Hindlimb muscle (tissue), 1 donor: ENCODE measurements around the gene ASPHD1. TPM values are rescaled to one million over a fixed set of nuclear protein-coding genes. Genes with fewer than 3 reads are reported as not detected.
"Not testable (repeated sequence)": the region's sequence is repeated elsewhere in the genome, so short reads cannot be mapped to it uniquely, and the experiment has no call there.

Experiments
- DNase-seq: peaks from one replicate; pipeline ENCODE4 v3.0.0-alpha.2; 2013
- polyA plus RNA-seq: library from polyadenylated mRNA; unstranded; fragments of 120-200 nt; gene quantifications from one replicate; pipeline ENCODE4 v1.2.1, GENCODE V29; 2013; ENCODE audit not compliant: insufficient read length

The ASPHD1 gene
- polyA plus RNA-seq, 1 donor, result 1.0 TPM

DNA sequence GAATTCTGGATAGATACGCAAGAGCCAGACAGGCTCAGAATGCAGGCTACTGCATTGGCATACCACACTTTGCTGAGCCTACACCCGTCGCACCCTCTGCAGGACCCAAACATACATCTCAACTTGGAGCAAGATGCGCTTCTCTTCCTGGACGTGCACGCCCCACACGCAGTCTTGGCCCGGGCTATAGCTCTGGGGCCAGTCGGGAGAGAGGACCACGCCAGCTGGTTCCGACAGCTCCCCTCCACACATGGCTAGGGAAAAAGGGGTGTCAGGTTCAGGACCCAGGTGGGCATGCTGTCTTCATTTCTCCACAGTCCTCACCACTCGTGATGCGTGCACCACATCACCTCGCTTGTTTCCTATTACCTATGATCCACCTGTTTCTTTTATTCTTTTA is 22.1 kb upstream of the ASPHD1 start:
- DNase-seq, result no peak

DNA sequence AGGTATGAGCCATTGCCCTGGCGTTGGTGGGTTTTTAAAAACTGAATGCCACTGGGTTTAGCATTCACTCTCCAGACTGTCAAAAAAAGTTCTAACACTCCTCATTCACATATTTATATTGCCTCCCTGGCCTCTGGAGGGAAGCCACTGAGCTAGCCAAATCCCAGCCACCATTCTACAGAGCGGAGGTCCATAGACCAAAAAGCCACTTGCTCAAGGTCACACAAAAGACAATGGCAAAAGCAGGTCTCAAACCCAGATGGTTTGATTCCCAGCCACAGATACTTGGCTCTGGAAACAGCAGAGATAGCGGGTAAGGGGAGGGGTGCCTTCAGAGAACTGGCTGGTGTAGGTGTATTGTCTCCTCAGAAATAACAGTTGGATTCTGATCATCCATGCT is 19.2 kb upstream of the ASPHD1 start:
- no peak for DNase-seq

DNA sequence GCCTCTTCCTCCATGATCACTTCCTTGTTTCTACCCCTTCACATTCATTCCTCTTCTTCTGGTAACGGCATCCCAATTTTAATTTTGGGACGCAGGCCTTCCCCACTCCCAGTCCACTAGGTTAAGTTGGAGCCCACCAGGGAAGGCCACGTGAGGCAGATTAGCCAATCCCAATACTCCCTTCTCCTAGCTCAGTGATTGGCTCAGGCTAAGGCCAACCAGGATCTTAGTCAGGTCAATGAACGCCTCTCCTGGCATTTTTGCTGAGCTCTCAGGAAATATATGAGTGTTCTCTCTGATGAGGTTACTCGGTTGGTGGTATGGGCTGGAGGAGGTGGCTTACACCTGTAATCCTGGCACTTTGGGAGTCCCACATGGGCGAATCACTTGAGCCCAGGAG is 16.3 kb upstream of the ASPHD1 start:
- DNase-seq, result no peak

DNA sequence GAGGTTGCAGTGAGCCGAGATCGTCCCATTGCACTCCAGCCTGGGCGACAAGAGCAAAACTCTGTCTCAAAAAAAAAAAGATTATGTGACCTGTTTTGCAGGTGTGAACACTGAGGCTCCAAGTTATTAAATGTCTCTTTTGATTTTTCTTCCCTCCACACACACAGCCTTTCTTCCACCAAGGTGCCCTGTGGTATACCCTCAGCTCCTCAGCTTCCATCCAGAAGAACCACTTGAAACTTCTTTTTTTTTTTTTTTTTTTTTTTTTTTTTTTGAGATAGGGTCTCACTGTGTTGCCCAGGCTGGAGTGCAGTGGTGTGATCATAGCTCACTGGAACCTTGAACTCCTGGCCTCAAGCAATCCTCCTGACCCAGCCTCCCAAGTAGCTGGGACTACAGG is 10.9 kb upstream of the ASPHD1 start:
- not testable (repeated sequence) for DNase-seq

DNA sequence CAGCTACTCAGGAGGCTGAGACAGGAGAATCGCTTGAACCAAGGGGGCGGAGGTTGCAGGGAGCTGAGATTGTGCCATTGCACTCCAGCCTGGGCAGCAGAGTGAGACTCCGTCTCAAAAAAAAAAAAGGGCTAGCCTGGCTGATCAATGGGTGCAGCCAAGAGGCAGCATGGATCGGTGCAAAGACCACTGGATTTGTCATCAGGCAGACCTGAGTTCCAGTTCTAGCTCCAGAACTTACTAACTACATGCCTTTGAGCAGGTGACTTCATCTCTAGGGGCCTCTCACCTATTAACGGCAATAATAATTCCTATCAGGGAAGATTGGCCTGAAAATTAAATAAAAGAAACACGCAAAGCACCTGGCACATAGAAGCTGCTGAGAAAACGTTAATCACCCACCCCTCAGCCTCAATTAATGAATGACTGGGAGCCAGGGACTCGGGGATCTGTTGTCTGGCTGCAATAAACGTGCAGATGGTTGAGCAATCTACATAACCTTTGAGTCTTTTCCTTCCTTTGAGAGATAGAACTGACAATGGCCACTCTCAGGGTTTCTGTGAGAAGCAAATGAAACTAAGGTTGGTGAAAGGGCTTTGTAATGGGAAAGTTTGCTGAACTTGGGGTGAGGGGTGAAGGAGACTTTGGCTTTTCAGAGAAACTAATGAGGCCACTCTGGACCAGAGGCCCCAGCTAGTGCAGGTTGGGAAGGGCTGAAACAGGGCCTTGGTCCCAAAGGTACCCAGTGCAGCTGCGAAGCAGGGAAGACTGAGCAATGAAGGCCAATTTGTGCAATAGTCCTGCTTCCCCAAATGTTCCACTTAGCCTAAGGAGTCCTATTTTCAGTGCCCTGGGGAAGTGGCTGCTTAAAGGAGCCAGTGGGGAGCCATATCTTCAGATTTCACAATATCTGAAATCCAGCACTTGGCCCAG is 8.5 kb upstream of the ASPHD1 start:
- DNase-seq, result no peak

DNA sequence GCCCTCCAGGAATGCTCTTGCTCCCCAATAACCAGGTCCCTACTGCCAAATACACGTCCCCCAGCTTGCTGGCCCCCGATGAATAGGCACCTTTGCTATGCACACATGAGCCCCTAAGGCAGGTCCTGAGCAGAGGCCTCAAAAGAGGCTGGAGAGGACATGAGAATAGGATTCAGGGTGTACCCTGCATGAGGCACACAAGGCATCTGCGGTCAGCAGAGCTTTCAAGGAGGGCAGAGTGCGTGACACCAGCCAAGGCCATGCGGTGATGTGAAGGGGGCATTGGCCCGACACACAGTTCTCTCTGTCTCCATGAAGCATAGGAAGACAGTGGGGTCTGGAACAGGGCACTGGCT is 7.9 kb upstream of the ASPHD1 start:
- DNase-seq, result no peak

DNA sequence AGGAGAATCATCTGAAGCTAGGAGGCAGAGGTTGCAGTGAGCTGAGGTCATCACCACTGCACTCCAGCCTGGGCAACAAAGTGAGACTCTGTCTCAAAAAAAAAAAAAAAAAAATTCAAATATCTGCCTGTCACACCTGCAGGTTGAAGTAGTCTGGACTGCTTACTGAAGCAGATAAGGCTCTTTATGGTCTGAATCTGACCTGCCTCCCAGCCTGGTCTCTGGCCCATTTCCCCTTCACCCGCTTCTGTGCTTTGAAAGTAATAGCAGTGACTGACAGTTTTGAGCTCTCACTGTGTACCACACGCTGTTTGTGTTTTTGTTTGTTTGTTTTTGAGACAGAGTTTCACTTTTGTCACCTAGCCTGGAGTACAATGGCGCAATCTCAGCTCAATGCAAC is 6.7 kb upstream of the ASPHD1 start:
- DNase-seq, result no peak

DNA sequence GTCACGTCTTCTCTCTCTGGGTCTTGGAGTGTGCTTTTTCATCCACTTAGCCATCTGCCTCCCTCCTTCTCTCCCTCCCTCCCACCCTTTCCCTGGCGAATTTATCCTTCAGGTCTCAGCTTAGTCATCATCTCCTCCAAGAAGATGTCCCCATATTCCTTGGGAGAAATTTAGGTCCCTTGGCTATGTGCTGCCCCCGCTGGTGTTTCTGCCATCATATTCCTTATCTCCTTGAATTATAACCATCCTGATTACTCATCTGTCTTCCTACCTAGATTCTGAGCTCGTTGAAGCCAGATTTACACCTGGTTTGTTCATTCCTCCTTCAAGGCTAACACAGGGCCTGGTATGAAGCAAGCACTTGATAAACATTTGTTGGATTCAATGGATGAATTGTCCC is 5.9 kb upstream of the ASPHD1 start:
- no peak for DNase-seq

DNA sequence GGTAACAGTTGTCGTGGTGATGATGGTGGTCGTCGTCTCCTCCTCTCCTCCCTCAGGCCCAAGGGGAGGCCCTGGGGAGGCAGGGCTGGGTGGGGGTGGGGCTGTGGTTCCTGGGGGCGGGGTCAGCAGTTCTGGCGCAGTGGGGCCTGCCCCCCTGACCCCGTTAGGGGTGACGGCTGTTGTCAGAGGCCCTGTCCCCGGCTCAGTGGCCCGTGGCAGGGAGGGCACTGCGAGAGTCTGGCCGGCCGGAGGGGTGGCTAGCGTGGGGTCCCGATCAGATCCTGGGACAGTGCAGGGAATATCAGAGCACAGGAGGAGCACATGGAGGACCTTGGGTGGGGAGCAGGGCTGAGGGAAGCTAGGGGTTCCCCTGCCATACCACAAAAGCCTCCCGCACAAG is 3.4 kb upstream of the ASPHD1 start:
- no peak for DNase-seq

DNA sequence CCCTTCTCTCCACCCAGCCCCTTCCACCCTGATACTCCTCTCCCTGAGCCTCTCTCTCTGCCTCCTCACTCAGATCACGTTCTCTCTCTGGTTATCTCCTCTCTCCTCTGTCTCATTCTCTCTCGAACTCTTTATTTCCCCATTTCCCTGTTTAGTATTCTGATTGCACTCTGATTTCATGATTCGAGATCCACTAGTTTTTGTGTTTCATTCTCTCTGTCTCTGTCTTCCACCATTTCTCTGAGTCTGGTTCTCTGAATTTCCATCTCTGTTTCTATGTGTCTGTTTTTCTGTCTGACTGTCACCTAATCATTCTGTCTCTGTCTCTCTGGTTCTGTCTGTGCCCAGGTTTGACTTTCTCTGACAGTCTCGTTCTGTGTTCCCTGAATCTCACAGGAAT is 3.0 kb upstream of the ASPHD1 start:
- no peak for DNase-seq

DNA sequence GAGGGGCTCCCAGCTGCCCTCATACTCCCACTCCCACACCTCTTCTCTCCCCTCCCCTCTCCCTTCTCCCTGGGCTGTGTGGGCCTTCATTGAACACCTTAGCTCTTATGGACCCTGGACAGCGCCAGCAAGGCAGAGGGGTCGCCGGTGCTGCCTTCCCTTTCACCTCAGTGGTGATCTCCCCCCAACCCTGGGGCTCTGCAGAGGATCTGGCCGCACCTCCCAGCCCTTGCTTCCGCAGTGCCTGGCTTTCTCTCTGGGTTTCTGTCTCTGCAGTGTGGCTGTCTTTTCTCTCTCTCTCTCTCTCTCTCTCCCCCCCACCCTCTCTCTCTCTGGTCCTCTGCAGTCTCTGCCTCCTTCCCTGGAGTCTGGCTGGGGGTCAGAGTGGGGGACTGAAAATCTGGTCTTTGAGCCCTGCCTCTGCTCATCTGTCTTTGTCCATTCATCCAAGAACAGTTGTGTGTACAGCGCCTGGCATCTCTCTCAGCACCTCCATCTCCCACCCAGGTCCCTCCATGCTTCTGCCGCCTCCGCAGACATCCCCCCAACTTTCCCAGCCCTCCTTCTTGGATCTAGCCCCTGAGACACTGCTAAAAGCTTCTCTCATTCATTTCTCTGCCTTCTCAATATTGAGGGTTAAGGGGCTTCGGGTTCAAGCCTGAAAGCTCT is 2.0 kb upstream of the ASPHD1 start:
- DNase-seq, result no peak

DNA sequence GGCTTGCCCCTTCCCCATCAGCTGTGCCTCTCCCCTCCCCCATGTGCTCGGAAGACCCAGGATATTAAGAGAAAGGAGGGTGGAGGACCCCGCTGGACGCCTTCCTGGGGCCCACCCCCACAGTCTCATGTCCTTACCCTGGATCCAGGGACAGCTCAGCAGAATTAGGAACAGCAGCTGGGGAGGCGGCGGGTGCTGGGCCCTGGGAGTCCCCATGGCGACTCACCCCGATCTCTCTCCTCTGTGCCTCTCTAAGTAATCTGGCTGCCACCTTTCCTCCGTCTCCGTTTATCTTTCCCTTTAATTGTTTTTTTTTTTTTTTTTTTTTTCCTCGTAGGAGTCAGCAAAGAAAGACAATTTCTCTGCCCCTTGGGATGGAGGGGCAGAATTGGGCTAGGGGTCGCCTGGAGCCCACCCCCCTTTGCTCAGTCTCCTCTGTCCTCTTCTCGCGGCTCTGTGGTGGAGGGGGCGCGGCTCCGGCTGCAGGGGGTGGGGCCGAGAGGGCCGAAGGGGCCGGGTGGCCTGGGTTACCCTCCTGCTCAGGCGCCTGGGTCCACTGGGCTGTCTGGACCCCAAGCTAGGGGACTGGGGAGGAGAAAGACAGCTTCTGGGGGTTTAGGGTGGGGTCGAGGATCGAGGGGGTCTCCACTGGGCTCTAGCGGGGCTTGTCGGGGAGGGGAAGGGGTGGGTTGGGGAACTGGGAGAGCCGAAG is 1.3 kb upstream of the ASPHD1 start:
- DNase-seq, result no peak

DNA sequence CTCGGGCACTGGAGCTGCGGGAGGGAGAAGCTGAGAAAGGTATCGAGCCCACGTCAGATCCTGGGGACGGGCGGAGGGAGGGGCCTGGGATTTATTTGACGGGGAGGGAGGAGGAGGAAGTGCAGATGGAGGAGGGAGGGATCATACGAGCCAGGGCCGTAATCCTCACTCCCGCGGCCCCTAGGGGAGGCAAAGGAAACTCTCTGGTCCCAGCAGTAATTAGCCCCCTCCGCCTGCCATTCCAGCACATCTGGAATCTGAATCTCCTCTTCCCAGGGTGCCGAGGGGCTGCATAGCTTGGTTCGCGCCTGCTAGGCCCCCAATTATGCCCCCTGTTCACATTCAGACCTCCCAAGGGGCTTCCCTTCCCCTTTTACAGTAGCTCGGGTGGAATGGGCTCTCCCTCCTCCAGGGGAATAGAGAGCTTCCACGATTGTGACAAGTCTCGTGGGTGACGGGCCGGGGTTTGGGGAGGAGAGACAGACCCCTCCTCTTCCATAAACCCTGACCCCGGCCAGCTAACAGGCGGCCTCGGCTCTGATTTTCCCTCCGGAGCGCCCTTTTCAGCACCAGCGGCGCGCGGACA is 679 bp upstream of the ASPHD1 start, which contains the start of gene SEZ6L2:
SEZ6L2 (minus strand) TSS at position 35 of the 586 bp plus-strand sequence. CDS start 531 bp downstream, outside the sequence.
- DNase-seq, result peak; percentile 78

DNA sequence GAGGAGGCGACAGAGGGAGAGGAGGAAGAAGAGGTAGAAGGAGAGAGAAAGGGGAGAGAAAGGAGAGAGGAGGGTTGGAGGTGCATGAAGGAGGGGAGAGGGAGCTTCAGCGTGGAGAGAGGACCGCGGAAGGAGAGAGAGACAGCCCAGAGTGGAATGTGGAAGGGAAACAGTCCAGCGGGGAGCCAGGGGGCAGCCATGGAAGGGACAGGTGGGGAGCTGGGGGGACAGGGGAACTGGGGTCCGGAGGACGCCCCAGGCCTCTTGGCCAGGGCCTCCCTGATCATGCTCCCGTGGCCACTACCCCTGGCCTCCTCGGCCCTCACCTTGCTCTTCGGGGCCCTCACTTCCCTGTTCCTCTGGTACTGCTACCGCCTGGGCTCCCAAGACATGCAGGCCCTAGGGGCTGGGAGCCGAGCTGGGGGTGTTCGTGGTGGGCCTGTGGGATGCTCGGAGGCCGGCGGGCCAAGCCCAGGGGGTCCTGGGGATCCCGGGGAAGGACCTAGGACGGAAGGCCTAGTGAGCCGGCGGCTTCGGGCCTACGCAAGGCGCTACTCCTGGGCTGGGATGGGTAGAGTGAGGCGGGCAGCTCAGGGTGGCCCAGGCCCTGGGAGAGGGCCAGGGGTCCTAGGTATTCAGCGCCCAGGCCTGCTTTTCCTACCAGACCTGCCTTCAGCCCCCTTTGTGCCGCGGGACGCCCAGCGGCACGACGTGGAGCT is 759 bp downstream of the ASPHD1 start:
- no peak for DNase-seq

DNA sequence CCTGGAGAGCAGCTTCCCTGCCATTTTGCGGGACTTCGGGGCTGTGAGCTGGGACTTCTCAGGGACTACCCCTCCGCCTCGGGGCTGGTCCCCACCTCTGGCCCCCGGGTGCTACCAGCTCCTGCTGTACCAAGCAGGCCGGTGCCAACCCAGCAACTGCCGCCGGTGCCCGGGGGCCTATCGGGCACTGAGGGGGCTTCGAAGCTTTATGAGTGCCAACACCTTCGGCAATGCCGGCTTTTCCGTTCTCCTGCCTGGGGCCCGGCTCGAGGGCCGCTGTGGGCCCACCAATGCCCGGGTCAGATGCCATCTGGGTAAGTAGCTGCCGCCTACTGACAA is 1.3 kb downstream of the ASPHD1 start:
- DNase-seq, result no peak

DNA sequence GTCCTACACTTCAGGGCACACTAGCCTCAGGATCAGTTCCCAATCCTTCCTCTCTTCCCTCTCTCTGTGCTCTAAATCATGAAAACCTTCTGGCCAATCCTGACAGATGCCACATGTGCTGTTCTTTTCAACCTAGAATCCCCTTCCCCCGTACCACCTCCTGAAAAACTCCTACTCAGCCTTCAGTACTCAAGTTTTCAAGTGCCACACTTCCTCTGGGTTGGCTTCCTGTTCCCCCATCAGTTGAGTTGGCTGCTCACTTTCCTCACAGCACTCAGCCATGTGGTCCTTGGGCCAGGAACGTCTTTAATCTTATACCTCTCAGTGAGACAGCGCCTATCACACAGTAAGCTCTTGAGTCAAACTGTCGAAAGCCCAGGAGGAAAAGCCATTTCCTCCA is 3.3 kb downstream of the ASPHD1 start:
- no peak for DNase-seq

DNA sequence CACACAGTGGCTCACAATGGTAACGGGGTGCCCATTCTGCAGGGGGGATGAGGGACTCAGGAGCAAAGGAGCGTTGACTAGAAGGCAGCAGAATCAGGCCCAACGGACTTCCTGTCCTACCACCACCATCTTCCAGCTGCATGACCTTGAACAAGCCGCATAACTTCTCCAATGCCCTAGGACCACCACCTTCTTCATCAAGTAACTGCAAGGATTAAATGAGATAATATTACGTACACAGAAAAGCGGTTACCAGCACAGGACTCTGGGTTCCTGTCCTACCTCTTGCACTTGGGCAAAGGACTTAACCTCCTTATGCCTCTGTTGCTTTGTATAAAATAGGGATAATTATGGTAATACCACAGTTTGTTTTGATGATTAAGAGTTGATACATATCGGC is 4.7 kb downstream of the ASPHD1 start:
- DNase-seq, result no peak

DNA sequence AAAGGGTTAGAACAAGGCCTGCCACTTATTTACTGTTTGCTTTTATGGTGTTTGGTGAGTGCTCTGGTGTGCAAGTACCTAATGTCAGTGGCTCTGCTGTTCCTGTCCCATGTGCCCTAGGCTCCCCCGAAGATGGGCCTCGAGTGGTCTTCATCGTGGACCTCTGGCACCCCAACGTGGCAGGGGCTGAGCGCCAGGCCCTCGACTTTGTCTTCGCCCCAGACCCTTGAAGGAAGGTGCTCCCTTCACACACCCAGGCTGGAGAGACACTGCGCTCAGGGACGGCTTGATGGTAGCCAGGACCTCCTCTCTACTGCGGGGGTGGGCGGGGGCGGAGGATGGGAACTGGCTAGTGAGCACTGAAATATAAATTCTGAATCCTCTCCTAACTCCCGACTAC is 5.4 kb downstream of the ASPHD1 start:
- DNase-seq, result no peak

DNA sequence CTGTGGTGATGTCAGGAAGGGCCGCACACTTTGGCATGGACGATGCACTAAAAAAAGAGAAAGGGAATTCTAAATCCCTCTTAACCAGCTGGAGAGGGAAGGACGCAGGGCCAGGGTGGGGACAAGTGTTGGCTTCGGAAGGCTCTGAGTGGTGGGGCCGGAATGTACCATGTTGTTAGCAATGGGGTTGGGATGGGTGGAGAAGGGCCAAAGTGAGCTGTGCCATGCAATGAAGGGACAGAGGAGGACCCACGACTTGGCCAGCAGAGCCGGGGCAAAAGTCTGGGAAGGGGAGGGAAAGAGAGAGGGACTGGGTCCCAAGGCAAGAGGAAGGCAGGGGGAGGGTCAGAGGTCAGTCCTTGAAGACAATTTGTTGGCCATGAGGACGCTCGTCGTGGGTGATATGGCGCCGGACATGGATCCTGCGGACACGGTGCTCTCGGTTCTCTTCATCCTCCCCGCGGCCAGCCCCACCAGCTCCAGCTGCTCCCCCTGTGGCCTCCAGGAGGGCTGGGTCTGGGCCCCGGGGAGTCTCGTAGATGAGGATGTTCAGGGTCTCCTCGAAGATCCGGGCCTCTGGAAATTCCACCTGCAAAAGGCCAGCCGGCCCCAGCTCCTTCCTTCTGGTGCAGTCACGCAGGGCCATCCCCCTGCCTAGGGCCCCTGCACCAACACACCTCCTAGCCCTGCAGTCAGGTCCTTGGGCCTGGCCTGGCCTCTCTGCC is 6.4 kb downstream of the ASPHD1 start:
- no peak for DNase-seq

DNA sequence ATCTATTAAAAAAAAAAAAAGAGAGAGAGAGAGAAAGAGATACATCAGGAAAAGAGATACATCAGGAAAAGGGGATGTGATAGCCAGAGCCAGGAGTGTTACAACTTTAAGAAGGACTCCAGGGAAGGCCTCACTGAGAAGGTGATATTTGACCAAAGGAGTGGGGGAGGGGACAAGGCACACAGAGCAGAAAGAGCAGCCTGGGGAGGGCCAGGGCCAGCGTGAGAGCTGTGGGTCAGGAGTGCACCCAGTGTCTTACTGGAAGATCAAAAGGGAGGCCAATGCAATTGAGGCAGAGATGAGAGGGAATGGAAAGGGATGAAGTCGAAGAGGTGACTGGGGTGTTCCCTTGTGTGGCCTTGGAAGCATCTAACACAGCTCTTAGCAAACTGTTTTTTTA is 7.7 kb downstream of the ASPHD1 start:
- no peak for DNase-seq

DNA sequence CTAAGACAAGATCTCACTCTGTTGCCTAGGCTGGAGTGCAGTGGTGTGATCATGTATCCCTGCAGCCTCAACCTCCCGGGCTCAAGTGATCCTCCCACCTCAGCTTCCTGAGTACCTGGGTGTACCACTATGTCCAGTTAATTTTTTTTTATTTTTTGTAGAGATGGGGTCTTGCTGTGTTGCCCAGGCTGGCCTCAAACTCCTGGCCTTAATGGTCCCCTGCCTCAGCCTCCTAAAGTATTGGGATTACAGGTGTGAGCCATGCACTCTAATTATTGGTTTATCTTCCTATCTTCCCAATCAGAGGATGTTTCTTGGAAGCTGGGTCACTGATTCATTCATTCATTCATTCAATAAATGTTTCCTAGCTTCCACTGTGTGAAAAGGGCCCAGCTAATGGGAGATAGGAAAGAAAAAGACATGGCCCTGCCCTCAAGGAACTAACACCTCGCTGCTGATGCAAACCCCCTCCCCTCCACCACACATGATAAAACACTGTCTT is 8.5 kb downstream of the ASPHD1 start:
- DNase-seq, result no peak

DNA sequence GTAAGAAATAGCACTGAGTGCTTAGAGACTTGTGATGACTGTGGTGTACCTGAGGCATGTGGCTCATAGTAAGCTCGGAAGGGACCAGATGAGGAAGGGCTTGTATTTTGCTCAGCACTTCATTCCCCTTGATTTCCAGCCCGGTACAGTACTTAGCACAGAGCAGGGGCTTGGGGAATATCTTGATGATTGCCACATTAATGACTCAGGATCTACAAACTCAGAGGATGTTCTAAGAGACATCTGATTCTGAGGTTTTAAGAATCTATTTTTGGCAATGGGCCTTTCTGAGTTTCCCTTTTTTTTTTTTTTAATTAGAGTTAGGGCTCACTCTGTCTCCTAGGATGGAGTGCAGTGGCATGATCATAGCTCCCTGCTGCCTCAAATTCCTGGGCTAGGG is 9.1 kb downstream of the ASPHD1 start:
- no peak for DNase-seq
